ENCODE data around the gene RIT1.
A peak's percentile ranks its signal among the peaks of the same experiment; 100 is the strongest.

Gene RIT1

DNA sequence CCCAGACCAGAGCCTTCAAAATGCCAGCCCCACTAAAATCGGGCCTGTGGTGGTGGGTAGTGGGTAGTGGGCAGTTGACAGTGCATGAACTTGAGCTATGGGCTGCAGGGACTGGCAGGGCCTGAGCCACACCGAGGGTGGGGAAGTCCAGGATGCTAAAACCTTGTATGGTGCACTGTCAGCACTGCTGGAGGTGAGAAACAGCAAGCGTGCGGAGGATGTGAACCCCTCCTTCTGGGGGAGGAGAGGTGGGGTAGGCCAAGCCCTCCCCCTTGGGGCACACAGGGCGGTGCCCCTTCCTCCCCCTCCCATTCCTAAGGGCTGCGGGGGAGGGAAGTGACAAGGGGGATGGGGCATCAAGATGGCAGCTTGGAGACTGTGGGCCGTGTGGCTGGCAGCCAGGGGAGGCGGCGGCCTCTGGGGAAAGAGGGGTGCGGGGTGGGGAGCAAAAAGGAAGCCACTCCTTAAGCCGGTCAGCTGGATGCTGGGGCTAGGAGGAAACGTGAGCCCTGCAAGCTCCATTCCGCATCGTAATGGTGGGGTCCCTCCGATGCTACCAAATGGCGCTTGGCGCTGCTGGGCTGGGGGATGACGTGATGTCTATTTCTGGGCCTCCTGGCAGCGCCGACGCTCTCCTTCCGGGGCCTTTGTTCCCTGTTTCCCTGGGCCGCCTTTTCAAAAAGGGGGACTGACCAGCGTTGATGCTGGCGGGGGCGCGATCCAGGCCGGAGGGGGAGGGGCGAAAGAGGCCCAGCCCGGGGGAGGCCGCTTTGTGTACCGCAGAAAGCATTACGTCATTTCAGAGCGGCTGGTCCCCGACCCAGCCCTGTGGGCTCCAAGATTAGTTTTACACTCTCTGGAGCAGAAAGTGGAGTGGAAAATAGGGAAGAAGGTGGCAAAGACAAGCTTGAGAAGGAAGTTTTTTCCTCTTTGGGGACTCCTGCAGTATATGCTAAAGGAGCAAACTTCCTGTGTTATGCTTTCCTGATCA lies 51.0 kb downstream of the RIT1 start:
- Histone ChIP-seq H3K4me1 (ENCODE audit: control insufficient read depth, low read length) (peaks cover 49% of the 10 kb centered on the region), H3K4me3 (ENCODE audit: low read length) (peak overlapping the region; percentile 91), H3K9me3 (ENCODE audit: control insufficient read depth, insufficient read depth, low read length) (no peaks in the 10 kb centered on the region), H3F3A (ENCODE audit: control insufficient read depth, insufficient read depth) (peaks cover 19% of the 10 kb centered on the region), H3K4me2 (ENCODE audit: low read length) (peak overlapping the region; percentile 98), H3K27ac (ENCODE audit: low read depth, low read length) (peak overlapping the region; percentile 78), H3K36me3 (ENCODE audit: control insufficient read depth, low read length) (peaks cover 8% of the 10 kb centered on the region), H3K27me3 (ENCODE audit: control insufficient read depth, low read length) (no peaks in the 10 kb centered on the region), H3K79me2 (ENCODE audit: control insufficient read depth, low read length) (peaks cover 64% of the 10 kb centered on the region), H4K20me1 (ENCODE audit: control insufficient read depth, insufficient read depth, low read depth, low read length) (no peaks in the 10 kb centered on the region; the same call in 1 of the 2 replicates), H3K9me2 (replicated peaks; ENCODE audit: control insufficient read depth, low read length) (no peaks in the 10 kb centered on the region)
- TF ChIP-seq EZH2phosphoT487 (IDR thresholded peaks at IDR 0.05; ENCODE audit: borderline replicate concordance, low read length) (no peak), CTCF (IDR thresholded peaks at IDR 0.05; ENCODE audit: low read depth, low read length, poor library complexity, severe bottlenecking) (no peak)

GRCh38 chr1:155859234-155859829 lies 51.8 kb downstream of the RIT1 start, which contains the start of gene SYT11:
Gene SYT11, plus strand, starts transcription at chr1:155859567. Its CDS starts 195 bp downstream, at chr1:155859762.
- Histone ChIP-seq H4K20me1 (ENCODE audit: control insufficient read depth, insufficient read depth, low read depth, low read length) (no peaks in the 10 kb centered on the region; the same call in 1 of the 2 replicates), H3F3A (ENCODE audit: control insufficient read depth, insufficient read depth) (peaks cover 19% of the 10 kb centered on the region), H3K9me2 (replicated peaks; ENCODE audit: control insufficient read depth, low read length) (no peaks in the 10 kb centered on the region), H3K4me1 (ENCODE audit: control insufficient read depth, low read length) (peaks cover 49% of the 10 kb centered on the region), H3K9me3 (ENCODE audit: control insufficient read depth, insufficient read depth, low read length) (no peaks in the 10 kb centered on the region), H3K36me3 (ENCODE audit: control insufficient read depth, low read length) (peaks cover 16% of the 10 kb centered on the region), H3K4me3 (ENCODE audit: low read length) (peak within 1 kb of the TSS; percentile 91), H3K27me3 (ENCODE audit: control insufficient read depth, low read length) (no peaks in the 10 kb centered on the region), H3K4me2 (ENCODE audit: low read length) (peak within 1 kb of the TSS; percentile 98), H3K79me2 (ENCODE audit: control insufficient read depth, low read length) (peaks cover 73% of the 10 kb centered on the region), H3K27ac (ENCODE audit: low read depth, low read length) (peak within 1 kb of the TSS; percentile 78)
- TF ChIP-seq EZH2phosphoT487 (IDR thresholded peaks at IDR 0.05; ENCODE audit: borderline replicate concordance, low read length), result no peak
- no peak for TF ChIP-seq CTCF (IDR thresholded peaks at IDR 0.05; ENCODE audit: low read depth, low read length, poor library complexity, severe bottlenecking)

- Histone ChIP-seq H3K36me3 (ENCODE audit: control insufficient read depth, low read length) (peaks cover 22% of the 10 kb centered on the region), H3K9me3 (ENCODE audit: control insufficient read depth, insufficient read depth, low read length) (no peaks in the 10 kb centered on the region), H3K27me3 (ENCODE audit: control insufficient read depth, low read length) (no peaks in the 10 kb centered on the region), H3F3A (ENCODE audit: control insufficient read depth, insufficient read depth) (peaks cover 19% of the 10 kb centered on the region), H3K4me1 (ENCODE audit: control insufficient read depth, low read length) (peaks cover 49% of the 10 kb centered on the region), H4K20me1 (ENCODE audit: control insufficient read depth, insufficient read depth, low read depth, low read length) (no peaks in the 10 kb centered on the region; the same call in 1 of the 2 replicates), H3K4me3 (ENCODE audit: low read length) (peak overlapping the region; percentile 91), H3K9me2 (replicated peaks; ENCODE audit: control insufficient read depth, low read length) (no peaks in the 10 kb centered on the region), H3K4me2 (ENCODE audit: low read length) (peak overlapping the region; percentile 98), H3K27ac (ENCODE audit: low read depth, low read length) (peak overlapping the region; percentile 71), H3K79me2 (ENCODE audit: control insufficient read depth, low read length) (peaks cover 77% of the 10 kb centered on the region)
- TF ChIP-seq CTCF (IDR thresholded peaks at IDR 0.05; ENCODE audit: low read depth, low read length, poor library complexity, severe bottlenecking) (no peak), EZH2phosphoT487 (IDR thresholded peaks at IDR 0.05; ENCODE audit: borderline replicate concordance, low read length) (no peak)
Observed at GRCh38 chr1:155858800-155859233, 52.3 kb downstream of the RIT1 start.

Data from DOHH2 (cell line).